HL-60/S4 treated with retinoic acid at 250 ng/mL for 4 days and 3 days (cell line): ENCODE results near the gene MYOM1.

Experiments used
- in situ Hi-C: fragments of 300-500 bp; cut with MboI; formaldehyde crosslinking; loops from 2 replicates; pipeline ENCODE4 v1.7.0; 2022; ENCODE audit warnings: low sequenced_read_pairs

The MYOM1 gene

DNA sequence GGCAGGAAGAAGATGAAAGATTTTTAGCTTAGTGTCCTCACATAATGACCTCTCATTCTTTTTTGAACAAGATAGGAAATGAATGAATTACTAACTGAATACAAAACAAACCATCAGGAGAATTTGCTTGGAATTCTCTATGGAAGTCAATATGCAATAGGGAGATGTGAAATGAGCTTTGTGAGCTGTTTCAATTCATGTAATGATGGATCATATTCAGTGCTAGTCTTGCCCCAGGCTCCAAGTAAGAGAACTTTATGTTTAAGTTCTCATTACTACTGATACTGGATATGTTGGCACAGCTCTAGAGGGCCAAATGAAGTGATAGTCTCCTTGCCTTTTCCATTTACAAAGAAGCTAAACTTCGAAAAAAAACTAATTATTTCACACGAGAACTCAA, 29.2 kb downstream of the MYOM1 start:
- in situ Hi-C loops: no loop called here

DNA sequence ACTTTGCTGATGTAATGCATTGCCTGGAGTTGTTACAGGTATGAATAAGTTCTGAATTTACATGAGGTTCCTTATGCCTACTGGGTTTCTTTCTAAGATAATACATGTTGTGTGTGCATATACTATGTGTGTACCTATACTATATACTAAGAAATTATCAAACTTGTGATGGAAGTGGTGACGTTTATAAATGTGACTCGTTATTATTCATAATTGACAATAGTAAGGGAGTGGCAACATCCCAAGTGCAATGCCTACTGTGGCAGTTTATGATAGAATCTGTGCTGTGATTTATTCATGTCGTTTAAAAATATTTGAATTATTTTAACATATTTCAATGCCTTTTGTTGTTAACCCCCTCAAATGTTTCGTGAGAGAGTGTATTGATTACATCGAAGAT, 29.9 kb downstream of the MYOM1 start:
- in situ Hi-C loops: no loop called here

DNA sequence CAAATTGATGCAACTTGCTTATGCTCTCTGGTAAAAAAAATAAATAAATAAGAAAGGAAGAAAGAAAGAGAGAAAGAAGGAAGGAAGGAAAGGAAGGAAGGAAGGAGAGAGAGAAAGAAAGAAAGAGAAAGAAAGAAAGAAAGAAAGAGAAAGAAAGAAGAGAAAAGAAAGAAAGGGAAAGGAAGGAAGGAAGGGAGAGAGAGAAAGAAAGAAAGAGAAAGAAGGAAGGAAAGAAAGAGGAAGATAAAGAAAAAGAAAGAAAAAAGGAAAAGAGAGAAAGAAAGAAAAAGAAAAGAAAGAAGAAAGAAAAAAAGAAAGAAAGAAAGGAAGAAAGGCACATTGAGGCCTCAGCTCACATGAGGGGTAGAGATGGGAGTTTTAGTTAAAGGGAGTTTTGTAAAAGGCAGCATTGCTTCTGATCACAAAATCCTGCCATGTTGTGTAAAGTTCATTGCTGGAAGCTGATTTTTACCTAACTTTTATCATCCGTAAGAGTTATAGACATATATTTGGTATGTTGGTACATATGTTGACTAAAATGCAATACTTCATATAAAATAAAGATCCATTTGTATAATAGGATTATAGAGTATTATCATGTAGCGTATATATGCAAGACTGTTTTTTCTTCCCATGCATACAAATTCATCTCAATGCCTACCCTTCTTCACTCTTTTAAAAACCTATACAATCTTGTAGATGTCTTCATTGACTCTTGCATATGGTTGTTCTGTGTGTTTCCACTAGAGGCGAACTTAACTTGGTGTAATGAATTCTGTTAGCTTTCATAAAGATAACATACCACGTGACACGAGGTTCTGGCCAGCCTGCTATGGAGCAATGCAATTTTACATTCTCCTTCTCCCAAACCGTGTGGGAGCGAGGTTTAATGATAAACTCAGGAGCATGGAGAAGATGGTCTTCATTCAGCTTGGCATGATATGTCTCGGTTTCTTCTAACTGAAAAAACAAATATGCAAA, 32.8 kb downstream of the MYOM1 start:
- in situ Hi-C loops: no loop called here

DNA sequence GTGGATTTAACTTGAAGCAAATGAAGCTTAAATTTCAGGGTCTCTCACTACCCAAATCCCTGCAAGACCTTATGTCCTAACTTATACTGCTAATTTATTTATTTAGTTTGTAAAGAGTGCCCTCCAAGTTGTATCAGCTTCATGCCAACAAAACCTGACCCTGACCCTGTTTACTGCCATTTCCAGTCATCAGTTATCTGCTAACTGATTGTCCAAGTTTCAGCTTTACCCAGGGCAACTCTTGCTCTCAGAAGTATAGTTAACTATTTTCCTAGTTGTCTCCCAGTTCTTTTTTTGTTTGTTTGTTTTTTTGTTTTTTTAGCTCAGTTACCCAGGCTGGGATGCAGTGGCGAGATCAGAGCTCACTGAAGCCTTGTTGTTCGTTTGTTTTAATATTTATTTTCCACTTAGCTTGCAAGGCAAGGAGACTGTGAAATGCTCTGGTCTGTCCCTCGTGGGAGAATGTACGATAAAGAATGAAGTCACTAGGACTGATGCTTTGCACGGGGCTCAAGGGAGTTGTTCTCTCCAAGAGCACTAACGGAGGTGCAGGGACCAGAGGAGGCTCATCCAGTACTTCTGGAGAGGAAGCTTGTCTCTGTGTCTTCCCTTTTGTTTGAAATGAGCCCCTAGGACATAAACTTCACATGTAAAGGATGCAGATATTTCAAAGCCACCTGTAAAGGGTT, 35.3 kb downstream of the MYOM1 start:
- in situ Hi-C loops: no loop called here

DNA sequence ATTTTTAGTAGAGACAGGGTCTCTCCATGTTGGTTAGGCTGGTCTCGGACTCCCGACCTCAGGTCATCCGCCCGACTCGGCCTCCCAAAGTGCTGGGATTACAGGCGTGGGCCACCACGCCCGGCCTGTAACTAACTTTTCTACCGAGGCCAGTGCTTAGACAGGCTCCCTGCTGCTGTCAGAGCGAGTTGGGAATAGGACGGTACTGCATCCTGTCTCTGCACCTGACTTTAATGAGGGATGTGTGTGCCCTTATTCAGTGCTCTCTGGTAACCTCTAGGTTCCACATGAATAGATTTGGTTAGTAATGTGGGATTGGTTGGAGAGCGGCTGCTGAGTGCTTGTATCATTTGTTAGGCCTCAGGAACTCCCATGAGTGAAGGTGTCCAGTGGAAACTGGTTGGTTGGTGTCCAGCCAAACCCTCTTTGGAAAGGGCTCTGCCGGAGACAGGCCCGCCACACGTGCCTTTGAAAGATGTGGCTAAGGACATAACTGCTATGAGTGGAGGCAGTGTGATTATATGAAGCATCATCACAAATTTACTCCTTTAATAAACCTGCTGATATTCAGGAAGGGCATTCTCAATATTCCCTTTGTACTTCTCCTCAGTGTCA, 36.6 kb downstream of the MYOM1 start:
- in situ Hi-C loops: no loop called here

DNA sequence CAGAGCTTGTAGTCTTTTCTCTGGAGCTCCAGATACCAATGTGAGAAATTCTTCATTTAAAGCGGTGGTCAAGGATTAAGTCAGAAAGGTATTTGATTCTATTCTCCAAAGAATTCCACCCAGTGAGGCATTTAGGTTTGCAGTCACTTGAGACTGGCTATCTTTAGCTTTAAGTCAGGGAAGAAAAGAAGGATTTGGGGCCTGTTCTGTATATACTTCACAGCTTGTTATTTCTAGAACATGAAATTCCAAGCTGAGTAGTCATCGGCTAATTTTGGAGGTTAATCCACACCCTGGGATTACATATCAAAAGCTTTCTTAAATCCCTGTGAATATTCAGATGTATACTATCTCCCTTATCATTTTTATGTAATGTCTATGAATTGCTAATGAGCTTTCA, 39.4 kb downstream of the MYOM1 start:
- in situ Hi-C loops: no loop called here

DNA sequence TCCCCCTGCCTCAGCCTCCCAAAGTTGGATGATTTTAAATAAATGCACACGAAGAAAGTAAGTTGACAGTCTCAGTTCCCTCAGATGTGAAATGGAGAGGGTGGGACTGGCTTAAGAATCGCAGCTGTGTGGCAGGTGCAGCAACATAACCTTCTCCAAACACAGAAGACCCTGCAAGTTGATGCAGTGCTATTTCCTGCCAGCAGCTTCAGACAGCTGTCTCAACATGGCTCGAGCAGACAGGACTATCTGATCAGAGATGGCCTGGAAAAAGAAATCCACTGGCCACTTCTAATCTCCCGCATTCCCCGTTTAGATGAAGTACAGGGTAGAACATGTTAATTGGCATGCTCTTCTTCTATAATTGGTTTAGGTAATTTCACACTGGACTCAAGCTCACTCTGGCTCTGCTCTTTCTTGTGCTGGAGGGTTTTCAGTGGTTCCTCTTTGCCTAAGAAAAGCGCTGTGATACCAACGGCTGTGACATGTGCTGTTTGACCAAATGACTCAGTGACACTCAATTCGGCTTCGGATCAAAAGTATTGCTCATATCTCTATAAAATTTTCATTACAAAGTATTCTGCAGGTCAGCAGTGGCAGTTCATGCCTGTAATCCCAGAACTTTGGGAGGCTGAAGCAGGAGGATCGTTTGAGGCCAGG, 40.2 kb downstream of the MYOM1 start:
- in situ Hi-C loops: no loop called here

DNA sequence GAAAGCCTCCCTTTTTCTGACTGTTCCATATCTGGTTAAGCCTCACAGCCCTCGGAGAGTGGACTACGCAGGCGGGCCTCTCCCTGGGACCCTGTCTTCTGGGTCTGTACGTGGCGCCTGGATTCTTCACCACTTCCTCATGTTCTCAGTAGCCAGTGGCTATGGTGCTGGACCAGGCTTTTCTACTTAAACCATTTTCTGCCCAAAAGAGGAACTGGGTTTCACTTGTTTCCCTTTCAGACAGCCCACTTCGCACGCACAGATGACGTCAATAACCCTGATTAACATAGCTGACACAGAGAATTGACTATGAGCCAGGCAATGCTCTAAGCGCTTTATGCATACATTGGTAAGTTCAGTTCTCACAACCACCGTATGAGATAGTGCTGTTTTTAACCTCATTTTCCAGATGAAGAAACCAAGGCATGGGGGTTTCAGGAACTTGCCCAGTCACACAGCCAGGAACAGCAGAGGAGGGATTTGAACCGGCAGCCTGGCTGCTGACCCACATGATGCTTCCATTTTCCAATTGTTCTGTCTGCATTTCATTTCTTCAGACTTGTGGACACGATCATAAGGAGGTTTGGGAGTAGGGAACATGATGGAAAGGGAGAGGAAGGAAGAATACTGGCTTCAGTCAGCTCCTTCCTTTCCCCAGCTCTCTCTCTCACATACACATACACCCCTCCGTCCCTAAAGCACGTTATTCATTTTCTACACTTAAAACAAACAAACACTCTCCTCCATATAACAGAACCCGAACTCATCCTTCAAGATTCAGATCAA, 41.7 kb downstream of the MYOM1 start:
- in situ Hi-C loops: no loop called here

DNA sequence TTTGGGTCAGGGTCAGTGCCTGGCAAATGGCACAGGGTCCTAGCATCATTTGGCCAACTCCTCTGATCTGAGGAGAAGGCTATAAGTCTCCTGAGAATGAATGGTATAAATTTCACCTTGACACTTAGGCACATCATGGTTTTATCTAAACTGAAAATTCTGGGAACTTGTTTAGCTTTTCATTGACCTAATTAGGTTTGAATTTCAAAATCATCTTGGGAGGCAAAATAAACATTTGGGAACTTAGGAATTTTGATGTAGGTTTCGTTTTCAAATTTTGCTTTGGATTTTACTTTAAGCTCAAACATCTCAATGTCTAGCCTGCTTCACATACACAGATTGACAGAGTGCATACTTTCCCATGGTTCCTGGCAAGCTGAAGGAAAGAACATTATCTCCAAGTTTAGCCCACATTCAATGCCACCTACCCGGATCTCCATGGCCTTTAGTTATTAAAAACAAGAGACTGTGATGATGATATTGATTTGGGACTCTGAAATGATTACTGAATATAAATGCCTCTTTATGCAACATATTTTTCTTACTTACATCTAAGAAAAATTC, 44.5 kb downstream of the MYOM1 start:
- in situ Hi-C loops: no loop called here

DNA sequence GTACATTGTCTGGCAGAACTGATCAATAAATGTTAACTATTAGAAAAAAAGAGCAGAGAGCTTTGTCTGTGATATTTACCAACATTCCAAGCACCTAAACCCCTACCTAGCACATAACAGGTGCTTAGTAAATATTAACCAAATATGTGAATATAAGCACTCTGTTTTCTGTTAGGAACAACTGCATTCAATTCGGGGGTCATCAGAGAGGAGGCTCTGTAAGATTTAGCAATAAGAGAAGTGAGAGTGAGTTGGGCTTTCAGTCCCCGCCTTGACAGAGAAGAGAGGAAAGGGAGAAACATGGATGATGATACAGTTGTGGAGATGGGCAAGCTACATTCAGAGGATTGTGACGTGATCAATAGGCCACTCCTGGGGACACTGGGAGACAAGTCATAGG, 47.7 kb downstream of the MYOM1 start:
- in situ Hi-C loops: no loop called here

DNA sequence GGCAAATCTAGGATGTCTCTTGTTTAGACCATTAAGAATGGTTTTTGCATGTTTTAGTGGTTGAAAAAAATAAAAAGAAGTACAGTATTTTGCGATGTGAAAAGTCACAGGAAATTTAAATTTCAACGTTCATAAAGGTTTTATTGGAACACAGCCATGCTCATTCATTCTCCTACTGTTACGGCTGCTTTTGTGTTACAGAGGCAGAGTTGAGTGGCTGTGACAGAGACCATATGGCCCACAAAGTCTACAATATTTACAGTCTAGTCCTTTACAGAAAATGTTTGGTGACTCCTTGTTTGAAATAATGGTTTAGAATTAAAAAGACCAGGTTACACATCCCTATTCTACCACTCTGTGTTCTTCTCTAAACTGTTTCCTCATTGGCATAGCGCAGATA, 48.1 kb downstream of the MYOM1 start:
- in situ Hi-C loops: no loop called here

DNA sequence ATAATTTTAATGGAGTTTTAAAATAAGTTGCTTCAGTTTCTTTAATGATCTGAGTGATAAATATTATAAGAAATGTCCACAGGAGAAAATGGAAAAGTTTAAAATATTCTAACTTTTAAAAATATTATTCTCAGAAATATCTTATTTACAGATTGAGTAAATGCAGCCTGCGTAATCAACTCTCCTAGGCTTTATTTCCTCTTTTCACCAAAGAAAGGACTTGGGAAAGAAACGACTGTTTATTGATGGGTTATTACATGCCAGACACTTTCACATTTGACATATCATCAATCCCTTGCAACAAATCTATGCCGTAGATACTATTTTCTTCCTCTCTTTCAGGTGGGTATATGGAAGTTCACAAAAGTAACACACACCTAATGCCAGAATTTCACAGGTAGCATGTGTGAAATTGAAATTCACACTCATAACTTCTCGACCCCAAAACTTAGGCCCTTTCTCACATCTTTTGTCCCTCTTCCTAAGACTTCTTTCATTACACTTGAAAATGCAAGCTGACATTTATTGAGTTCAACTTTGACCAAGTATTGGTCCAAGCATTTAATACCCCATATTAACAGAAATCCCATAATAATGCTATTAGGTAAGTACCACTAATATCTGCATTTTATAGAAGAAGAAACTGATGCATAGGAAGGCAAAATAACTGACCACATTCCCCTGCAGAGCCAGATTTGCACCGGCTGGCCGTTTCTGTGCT, 49.2 kb downstream of the MYOM1 start:
- in situ Hi-C loops: no loop called here

DNA sequence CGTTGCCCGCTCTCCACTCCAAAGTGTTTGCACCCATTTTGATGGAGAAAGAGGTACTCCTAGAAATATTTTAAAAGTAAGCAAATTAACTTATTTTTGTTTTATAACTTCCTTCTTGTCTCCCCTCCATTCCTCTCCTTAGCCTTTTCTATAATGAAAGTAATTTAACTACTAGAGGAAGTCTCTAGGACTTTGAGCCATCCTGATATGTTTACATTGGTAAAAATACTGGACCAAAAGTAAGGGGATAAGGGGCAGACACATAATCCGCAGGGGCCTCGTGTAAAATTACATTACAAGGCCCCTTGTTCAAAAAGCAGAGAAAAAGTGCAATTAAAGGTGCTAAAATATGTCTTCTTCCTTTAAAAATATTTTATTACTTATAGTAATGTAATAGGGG, 55.4 kb downstream of the MYOM1 start:
- in situ Hi-C loops: no loop called here

DNA sequence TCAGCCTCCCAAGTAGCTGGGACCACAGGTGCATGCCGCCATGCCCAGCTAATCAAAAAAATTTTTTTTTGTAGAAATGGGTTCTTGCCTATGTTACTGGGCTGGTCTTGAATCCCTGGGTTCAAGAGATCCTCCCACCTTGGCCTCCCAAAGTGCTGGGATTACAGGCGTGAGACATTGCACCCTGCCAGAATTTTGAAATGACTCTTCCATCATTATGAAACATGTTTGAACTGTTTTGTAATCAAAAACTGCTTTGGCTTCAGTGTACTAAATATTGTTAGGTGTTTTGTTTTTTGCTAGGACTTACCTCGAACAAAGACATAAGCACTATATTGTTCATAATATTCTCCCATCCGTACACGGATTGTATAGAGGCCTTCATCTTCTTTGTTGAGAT, 55.8 kb downstream of the MYOM1 start:
- in situ Hi-C loops: no loop called here

DNA sequence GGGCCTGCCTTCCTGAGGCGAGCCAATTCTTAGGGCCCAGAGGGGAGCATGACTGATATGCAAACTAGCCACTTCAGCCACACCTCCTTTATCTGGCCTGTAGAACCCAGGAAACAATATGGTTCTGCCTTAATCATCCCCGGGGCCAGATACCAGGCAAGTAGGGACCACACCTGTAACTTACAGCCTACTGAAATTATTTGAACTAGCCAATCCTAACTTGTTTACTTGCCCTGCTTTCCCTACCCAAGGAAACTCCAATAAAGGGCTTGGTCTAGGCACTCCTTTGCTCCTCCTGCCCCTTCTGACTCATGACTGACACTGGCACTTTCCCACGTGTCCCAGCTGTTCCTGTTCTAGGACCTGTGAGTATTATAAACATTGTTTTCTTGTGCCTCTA, 57.6 kb downstream of the MYOM1 start:
- in situ Hi-C loops: no loop called here

DNA sequence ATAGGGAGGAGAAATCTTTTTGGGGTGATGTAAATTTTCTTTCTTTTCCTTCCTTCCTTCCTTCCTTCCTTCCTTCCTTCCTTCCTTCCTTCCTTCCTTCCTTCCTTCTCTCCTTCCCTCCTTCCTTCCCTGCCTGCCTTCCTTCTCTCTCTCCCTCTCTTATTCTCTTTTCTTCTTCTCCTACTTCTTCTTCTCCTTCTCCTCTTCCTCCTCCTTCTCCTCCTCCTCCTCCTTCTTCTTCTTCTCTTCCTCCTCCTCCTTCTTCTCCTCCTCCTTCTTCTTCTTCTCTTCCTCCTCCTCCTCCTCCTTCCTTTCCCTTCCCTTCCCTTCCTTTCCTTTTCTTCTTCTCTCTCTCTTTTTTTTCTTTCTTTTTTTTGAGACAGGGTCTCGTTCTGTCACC, 59.9 kb downstream of the MYOM1 start:
- in situ Hi-C loops: no loop called here

DNA sequence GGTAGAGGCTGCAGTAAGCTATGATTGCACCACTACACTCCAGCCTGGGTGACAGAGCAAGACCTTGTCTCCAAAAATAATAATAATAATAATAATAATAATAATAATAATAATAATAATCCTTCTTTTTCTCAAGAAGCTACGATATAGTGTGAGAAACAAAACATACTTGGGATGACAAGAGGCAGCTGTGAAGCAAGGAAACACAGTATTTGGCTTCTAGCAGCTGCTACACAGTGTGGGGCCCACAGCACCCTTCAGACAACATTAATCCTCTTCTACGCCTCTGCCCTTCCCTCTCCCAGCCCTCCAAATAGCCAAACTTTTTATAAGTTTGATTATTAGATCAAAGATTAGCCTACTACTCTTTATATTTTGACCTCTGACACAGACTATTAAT, 62.2 kb downstream of the MYOM1 start:
- in situ Hi-C loops: no loop called here

DNA sequence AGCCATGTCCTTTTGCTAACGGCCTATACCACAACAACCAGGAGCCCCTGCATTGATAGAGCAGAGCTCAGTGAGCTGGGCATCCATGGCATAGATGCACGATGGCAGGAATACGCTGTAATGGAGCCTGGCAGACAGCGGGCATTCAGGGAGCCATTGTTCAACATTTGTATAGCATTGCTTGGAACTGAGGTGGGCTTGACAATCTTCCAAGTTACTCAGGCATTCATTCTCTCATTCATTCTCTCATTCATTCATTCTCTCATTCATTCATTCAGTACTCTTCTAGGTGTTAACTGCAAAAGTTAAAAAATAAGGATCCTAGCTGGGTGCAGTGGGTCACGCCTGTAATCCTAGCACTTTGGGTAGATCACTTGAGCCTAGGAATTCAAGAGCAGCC, 62.7 kb downstream of the MYOM1 start:
- in situ Hi-C loops: no loop called here

DNA sequence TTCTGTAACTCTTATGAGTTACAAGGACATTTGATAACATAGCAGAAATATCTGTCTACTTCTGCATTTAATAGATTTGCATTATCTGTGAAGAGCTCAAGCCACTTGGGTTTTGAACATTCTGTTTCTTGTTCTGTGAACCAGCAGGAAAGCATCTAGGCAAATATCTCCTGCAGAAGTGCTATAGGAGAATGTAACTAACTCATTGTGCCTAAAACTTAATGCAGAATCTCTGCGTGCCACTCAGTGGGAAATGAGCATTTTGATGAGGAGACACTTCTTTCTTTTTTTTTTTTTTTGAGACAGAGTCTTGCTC, 63.5 kb downstream of the MYOM1 start:
- in situ Hi-C loops: no loop called here

DNA sequence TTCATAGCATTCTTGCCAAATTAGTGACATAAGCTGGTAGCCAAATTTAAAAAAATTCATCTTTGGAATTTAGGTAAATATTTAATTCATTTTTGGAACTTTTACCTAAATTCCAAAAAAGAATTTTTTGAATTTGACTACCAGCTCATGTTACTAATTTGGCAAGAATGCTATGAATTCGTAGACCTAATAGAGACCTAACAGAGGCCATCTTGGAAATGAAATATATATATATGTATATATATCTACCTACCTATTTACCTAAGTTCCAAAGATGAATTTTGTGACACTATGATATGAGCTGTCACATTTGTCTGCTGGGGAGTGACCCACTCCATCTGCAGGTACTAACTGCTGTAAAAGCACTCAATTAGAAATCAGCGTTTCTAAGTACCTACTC, 65.6 kb downstream of the MYOM1 start:
- in situ Hi-C loops: no loop called here
